Measurements from ENCODE around the gene CDC16.

- TF ChIP-seq, protein P1, sequence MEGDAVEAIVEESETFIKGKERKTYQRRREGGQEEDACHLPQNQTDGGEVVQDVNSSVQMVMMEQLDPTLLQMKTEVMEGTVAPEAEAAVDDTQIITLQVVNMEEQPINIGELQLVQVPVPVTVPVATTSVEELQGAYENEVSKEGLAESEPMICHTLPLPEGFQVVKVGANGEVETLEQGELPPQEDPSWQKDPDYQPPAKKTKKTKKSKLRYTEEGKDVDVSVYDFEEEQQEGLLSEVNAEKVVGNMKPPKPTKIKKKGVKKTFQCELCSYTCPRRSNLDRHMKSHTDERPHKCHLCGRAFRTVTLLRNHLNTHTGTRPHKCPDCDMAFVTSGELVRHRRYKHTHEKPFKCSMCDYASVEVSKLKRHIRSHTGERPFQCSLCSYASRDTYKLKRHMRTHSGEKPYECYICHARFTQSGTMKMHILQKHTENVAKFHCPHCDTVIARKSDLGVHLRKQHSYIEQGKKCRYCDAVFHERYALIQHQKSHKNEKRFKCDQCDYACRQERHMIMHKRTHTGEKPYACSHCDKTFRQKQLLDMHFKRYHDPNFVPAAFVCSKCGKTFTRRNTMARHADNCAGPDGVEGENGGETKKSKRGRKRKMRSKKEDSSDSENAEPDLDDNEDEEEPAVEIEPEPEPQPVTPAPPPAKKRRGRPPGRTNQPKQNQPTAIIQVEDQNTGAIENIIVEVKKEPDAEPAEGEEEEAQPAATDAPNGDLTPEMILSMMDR (IDR thresholded peaks at IDR 0.05) = no peak
- no peak for TF ChIP-seq EZH2 (IDR thresholded peaks at IDR 0.05; ENCODE audit: borderline replicate concordance, insufficient read depth, low read depth, low read length, poor library complexity, severe bottlenecking)
These were observed 6.5 kb upstream of the CDC16 start for GRCh38 chr13:114228176-114228575.

All from B cell (primary cell).